Testis (tissue), 2 donors: ENCODE data around the gene MACO1.
"Not testable (repeated sequence)": the region's sequence is repeated elsewhere in the genome, so short reads cannot be mapped to it uniquely, and the experiment has no call there.

Source experiments
- CTCF ChIP-seq, 3 experiments: fragments of 450-650 bp in 2 of 3; fragments of 200-600 bp in 1 of 3; sonication (generic) in 1 of 3; IDR thresholded peaks; one replicate each; pipeline ENCODE4 v1.5.1; 2016 to 2019; ENCODE audit warnings: antibody characterized with exemption in 3 of 3, mild to moderate bottlenecking in 2 of 3, moderate library complexity in 1 of 3
- POLR2A ChIP-seq: fragments of 450-650 bp; IDR thresholded peaks from one replicate; pipeline ENCODE4 v1.6.1; 2017; ENCODE audit warnings: antibody characterized with exemption, mild to moderate bottlenecking, moderate library complexity

GRCh38 chr1:25387096-25387495 is 43.6 kb upstream of the MACO1 start:
- not testable (repeated sequence) for TF ChIP-seq CTCF (IDR thresholded peaks at IDR 0.05); POLR2A
